GM21717 (cell line): Measurements from ENCODE around the gene PLOD3.
"Not testable (repeated sequence)": the region's sequence is repeated elsewhere in the genome, so short reads cannot be mapped to it uniquely, and the experiment has no call there.

ENCODE experiments used
- ATAC-seq: cut with Tn5 transposase; IDR thresholded peaks from one replicate; pipeline ENCODE4 v1.9.1; 2021; ENCODE audit warnings: mild to moderate bottlenecking, moderate library complexity; ENCODE audit not compliant: unreplicated experiment

The PLOD3 gene, protein sequence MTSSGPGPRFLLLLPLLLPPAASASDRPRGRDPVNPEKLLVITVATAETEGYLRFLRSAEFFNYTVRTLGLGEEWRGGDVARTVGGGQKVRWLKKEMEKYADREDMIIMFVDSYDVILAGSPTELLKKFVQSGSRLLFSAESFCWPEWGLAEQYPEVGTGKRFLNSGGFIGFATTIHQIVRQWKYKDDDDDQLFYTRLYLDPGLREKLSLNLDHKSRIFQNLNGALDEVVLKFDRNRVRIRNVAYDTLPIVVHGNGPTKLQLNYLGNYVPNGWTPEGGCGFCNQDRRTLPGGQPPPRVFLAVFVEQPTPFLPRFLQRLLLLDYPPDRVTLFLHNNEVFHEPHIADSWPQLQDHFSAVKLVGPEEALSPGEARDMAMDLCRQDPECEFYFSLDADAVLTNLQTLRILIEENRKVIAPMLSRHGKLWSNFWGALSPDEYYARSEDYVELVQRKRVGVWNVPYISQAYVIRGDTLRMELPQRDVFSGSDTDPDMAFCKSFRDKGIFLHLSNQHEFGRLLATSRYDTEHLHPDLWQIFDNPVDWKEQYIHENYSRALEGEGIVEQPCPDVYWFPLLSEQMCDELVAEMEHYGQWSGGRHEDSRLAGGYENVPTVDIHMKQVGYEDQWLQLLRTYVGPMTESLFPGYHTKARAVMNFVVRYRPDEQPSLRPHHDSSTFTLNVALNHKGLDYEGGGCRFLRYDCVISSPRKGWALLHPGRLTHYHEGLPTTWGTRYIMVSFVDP

DNA sequence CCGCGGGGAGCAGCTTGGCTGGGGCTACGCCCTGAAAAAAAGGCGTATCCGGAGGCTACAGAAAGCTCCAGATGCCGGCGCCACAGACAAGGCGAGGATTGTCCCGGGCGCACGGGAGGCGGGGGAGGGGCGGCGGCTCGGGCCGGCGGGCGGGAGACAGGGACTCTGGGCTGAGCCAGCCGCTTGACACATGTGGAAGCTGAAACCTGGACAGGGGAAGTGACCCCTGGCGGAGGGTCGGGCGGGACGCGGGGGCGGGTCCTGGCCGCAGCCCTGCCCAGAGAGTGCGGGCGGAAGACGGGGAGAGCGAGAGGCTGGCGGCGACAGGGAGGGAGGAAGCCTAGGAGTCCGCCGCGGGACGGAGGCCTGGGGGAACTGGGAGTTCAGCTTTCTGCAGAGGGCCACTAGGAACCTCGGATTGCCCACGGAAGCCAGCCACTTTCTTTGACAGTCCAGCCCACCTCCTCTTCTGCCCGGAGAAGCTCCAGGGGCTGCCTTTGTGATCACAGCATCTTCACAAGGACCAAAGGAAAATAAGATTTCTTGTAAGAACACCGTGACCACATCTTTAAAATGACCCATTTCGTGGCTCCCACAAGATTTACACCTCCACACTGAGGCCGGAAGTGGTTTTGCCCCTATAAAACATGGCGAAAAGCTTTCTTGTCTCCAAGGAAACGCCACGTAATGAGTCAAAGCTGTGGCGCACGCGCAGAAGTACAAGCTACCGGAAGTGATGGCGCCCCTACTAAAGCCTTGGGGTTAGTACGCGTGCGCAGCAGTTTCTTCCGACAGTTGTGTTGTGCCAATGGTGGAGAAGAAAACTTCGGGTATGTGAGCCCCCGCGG lies at the start of gene PLOD3, which contains the start of gene ZNHIT1:
Gene PLOD3, minus strand, starts transcription at position 194 of the 848 bp plus-strand sequence. CDS start 307 bp downstream, outside the sequence.
Gene ZNHIT1, plus strand, starts transcription at position 778 of the 848 bp plus-strand sequence. Its CDS starts 31 bp downstream, at position 809.
- peak; percentile 62 for ATAC-seq

DNA sequence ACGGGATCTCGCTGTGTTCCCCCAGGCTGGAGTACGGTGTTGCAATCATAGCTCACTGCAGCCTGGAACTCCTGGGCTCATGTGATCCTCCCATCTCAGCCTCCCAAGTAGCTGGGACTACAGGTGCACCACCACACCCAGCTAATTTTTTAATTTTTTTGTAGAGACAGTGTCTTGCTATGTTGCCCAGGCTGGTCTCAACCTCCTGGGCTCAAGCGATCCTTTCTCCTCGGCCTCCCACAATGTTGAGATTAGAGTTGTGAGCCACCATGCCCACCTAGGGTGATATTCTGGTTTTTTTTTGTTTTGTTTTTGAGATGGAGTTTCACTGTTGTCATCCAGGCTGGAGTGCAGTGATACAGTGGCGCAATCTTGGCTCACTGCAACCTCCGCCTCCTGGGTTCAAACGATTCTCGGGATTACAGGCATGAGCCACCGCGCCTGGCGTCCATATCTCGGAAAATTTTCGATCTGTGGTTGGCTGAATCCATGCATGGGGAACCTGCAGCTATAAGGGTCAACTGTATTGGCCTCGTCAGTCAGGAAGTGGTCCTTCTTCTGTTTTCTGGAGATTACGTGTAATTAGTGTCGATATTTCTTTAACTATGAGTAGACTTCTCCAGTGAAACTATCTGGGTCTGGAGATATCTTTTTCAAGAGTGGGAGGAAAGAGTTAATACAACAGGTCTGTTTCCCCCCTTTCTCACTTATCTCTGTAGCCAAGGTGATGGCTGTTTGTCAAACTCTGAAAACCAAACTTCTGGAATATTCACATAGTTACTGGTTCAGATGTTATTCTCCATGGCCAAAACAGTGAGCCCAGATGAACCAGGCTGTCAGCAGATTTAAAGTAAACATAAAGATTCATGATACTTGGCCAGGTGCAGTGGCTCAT lies 48.5 kb upstream of the PLOD3 start:
- no peak for ATAC-seq

DNA sequence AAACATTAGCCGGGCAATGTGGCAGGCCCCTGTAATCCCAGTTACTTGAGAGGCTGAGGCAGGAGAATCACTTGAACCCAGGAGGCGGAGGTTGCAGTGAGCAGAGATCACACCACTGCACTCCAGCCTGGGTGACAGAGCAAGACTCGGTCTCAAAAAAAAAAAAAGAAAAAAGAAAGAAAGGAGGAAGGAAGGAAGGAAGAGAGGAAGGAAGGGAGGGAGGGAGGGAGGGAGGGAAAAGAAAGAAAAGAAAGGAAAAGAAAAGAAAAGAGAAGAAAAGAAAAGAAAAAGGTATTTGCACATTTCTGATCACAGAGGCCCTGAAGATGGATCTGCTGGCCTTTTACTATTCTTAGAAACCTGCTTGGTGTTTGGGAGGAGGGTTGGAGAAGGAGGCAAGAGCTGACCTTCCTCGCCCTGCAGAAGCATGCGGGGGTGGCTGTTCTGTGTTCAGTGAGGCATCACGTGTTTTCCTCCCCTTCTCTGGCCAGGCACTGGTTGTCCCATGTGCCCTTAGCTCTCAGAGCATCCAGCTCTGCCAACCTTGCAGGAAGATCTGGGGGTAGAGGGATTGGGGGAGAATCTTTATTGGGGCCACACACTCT lies 46.8 kb upstream of the PLOD3 start:
- not testable (repeated sequence) for ATAC-seq

DNA sequence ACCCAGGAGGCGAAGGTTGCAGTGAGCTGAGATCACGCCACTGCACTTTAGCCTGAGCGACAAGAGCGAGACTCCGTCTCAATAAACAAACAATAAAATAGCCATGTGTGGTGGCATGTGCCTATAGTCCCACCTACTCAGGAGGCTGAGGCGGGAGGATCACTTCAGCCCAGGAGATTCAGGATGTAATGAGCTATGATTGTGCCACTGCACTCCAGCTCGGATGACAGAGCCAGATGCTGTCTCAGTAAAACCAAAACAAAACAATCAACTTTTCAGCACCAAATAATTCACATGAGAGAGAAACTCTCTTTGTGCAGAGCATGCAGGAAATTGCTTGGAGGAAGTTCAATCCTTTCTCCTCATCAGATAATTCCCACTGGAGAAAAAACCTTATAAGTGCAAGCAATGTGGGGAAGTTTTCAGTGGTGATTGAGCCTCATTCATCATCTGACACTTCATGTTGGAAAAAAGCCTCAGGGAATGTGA lies 40.9 kb upstream of the PLOD3 start:
- ATAC-seq, result no peak

DNA sequence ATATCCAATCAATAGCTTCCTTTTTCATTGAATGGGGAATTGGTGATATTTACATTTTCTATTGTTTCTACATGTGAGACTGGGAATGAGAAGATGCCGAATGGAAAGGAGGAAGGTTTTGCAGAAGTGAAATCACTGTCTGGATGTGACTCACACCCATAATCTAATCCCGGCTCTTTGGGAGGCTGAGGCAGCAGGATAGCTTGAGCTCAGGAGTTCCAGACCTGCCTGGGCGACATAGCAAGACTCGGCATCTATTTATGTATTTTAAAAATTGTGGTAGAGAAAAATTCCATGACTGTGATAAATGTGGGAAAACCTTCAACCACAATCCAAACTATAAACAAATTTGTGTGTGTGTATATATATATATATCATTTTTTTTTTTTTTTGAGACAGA lies 38.4 kb upstream of the PLOD3 start:
- no peak for ATAC-seq

DNA sequence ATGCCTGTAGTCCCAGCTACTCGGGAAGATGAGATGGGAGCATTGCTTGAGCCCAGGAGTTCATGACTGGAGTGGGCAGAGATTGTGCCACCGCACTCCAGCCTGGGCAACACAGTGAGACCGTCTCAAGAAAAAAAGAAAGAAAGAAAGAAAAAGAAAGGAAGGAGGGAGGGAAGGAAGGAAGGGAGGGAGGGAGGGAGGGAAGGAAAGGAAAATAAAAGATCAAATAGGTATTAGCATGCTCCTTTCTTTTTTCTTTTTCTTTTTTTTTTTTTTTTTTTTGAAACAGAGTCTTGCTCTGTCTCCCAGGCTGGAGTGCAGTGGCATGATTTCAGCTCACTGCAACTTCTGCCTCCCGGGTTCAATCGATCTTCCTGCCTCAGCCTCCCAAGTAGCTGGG lies 35.8 kb upstream of the PLOD3 start:
- not testable (repeated sequence) for ATAC-seq

DNA sequence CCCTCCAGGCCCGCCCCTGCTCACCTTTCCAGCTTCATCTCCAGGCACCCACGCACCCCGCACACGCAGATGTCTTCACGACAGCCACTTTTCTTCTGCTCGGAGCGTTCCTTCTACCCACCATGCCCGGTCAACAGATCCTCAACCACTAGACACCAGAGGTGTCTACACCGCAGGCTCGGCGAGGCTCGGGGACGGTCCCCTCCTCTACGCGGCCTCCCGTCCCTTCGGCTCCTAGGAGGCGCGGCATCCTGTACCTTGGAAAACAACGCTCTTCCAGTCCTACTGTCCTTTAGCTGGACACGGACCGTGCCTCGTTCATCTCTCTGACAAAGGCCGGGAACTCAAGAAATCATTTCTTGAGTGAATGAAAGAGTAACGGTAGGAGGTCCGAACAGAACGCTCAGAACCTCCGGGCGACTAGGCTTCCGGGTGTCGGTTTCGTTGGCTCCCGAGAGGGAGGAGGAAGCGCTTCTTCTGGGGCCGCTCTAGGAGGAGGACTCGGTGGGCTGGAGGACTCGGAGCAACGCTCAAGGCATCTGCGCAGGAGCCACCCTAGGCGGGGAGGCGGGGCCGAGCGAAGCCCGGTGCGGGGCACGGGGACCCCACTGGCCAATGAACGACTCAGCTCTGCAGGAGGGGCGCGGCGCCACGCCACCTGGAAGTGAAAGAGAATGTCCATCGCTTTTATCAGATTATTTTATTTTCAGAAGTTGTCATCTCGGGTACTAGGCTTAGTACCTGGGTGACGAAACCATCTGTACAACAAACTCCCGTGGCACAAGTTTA lies 34.7 kb upstream of the PLOD3 start:
- peak; percentile 96 for ATAC-seq

DNA sequence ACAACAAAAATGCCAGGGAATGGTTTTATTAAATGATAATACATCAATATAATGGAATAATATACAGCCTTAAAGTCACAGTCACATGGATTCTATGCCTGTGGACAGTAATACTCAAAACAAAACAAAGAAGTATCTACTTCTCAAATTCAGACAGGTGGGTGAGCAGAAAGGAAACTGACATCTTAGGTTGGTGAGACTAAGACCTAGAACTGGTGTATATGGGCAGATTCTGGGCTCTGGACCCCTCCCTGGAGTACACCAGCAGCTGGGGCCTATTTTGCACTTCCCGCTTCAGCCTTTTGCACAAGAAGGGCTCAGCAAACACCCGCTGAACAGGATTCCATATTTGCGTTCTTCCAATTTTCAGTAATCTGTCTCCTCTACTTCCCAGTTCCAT lies 32.9 kb upstream of the PLOD3 start:
- no peak for ATAC-seq

DNA sequence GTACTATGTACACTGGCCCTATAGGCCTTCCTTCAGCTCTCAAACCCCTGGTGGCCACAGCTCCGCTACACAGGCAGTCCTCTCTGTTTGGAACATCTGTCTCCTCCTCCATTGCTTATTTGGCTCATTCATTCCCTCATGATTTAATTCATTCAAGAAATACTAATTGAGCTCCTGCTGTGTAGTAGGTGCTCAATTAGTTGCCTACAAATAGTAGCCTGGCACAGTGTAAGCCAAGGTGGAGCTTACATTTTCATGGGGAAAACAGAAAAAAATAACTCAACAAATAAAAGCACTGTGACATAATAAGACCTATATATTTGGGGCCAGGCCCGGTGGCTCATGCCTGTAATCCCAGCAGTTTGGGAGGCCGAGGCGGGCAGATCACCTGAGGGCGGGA lies 30.9 kb upstream of the PLOD3 start:
- ATAC-seq, result no peak

DNA sequence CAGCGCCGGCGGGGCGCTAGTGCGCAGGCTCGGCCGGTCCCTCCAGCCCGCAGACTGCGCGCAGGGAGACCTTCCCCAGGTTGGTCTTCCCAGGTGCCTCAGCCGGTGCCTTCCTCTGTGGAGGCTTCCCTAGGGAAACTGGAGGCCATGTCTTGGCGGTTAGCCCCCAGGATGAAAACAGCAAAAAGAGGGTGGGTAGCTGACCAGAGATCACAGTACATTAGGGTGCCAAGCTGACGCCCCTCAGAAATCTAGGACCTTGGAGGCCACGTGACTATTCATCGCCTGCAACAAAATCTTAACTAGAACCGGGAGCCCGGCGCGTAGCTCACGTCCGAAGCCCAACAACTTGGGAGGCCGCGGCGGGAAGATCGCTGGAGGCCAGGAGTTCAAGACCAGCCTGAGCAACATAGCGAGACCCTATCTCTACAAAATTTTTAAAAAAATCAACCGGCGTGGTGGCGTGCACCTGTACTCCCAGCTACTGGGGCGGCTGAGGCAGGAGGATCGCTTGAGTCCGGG lies 27.8 kb upstream of the PLOD3 start:
- no peak for ATAC-seq

DNA sequence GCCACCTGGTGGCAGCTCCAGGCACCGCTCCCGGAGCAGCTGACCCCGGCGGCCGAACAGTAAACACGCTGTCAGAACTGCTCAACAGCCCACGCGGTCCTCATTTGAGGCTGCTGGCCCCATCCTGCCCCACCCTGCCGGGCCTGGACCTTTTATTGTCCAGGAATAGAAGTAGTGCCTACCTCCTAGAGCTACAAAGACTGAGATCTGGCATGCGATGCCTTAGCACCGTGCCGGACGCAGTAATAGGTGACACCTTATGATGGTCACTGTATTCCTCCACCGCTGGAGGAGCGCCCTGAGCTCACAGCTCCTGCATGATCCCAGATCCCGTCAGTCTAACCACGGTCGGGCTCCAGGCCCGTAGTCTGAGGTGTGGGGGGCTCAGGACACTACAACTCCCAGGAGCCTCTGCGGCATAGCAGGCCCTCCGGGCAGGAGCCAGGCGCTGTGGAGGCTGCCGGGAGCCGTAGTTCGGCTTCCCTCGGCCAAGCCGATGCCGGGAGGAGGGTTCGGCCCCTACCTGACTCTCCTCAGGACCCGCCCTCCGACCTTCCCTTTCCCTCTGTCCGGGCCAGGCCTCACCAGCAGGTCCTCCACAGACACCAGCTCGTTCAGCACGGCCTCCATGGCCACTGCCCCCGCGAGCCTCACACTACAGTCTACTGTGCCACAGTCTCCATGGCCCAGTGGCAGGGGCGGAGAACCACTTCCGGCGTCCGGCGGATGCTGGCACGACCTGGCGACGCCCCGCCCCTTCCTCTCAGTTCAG lies 27.2 kb upstream of the PLOD3 start, which contains the start of gene FIS1:
Gene FIS1, minus strand, starts transcription at position 707 of the 772 bp plus-strand sequence. Its CDS starts 77 bp downstream, at position 630.
- peak; percentile 85 for ATAC-seq

DNA sequence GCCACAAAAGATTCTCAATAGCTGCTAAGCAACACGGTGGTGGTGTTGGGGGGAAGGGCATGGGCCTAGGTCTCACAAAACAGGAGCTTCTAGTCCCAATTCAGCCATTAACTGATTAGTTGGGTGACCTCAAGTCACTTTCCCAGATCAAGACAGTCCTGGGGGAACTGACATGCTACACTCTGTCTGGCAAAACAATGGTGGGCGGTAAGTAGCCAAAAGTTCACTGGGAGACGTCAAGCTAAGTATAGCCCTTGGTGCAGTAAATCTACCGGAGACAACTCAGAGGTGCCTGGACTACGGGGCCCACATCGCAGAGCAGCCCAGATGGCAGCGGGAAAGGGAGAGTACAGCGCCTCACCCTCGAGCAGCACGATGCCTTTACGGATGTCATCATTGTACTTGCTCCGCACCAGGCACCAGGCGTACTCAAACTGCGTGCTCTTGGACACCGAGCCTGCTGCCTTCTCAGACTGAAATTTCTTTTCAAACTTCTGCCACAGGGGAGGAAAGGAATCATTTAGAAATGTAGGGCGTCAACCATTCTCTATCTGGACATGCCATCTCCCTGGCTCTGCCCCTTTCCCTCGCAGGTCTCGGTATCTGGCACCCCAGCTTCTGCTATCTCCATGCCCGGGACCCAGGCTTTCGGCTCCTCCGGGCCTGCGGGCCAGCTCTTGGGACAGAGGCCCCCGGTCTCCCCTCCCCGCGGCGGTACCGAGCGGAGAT lies 26.4 kb upstream of the PLOD3 start:
- ATAC-seq, result no peak

DNA sequence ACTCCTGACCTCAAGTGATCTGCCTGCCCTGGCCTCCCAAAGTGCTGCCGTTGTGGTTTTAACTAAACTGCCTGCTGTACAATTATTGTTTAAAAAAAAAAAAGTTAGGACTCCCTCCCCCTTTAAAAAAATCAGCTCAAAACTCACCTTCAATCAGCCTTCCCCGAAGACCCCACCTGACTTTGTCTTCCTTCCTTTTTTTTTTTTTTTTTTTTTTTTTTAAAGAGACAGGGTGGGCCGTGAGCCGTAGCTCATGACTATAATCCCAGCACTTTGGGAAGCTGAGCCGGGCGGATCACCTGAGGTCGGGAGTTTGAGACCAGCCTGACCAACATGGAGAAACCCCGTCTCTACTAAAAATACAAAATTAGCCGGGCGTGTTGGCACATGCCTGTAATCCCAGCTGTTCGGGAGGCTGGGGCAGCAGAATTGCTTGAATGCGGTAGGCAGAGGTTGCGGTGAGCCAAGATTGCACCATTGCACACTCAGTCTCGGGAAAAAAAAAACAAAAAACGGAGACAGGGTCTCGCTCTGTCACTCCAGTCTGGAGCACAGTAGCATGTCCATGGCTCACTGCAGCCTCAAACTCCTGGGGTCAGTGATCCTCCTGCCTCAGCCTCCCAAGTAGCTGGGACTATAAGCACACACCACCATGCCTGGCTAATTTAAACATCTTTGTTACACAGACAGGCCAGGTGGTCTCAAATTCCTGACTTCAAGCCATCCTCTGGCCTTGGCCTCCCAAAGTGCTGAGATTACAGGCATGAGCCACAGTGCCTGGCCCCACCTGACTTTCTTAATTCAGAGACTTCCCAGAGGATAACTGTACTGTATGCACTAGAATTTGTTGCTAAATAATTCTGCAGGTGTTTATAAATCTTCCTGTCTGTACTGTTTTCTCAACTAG lies 24.3 kb upstream of the PLOD3 start:
- no peak for ATAC-seq

DNA sequence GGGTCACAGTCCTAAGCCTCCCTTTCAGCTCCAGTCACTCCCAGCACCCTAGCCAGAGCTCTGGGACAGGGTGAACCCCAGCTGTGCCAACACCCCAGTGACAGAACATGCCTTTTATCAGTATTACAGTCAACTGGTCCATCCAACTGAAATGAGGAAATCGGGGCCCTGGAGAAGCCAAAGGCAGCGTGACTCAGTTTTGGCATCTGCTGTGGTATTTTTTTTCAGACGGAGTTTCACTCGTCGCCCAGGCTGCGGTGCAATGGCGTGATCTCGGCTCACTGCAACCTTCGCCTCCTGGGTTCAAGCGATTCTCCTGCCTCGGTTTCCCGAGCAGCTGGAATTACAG lies 23.6 kb upstream of the PLOD3 start:
- no peak for ATAC-seq

DNA sequence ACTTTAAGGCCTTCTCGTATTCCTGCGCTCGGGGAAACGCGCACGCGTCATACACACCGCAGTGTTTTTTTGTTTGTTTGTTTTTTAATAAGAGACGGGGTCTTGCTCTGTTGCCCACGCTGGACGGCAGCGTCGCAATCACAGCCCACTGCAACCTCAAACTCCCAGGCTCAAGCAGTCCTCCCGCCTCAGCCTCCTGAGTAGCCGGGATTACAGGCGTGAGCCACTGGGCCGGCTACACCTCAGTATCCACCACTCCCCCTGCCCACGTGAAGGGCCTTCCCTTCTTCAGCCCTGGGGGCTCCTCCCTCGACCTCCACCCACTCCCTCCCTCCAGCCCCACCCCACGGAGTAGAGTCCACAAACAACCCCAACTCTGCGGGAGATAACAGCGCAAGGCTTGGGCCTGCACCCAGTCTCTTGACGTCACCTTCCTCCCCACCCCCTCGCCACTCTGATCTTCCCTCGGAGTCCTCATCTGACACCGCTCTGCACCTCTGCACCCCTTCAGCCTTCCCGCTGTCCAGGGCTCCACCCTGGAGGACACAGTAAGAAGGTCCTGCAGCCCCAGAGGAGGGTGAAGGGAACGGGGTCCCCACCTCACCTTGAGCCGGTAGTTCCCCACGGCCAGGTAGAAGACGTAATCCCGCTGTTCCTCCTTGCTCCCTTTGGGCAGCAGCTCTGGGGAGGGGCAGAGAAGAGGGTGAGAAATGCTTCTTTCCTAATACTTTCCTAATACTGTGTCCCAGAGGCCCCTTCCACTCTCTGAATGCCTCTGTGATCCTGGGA lies 23.0 kb upstream of the PLOD3 start:
- ATAC-seq, result no peak

DNA sequence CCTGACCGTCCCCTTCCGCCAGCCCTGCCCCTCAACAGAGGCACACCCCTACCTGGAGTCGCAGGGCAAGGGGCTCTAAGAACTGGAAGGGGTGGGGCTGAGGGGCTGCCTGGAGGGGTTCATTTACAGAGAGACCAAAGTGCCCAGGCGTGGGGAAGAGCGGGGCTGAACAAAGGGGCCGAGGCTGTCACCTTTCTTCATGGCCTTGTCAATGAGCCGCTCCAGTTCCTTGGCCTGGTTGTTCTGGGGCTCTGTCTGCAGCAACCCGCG lies 22.5 kb upstream of the PLOD3 start:
- no peak for ATAC-seq
